Forelimb muscle (tissue), 1 donor: ENCODE data around the gene SPIRE2. TPM values are rescaled to one million over a fixed set of nuclear protein-coding genes. Genes with fewer than 3 reads are reported as not detected.
"Not testable (repeated sequence)": the region's sequence is repeated elsewhere in the genome, so short reads cannot be mapped to it uniquely, and the experiment has no call there.

Experiments
- DNase-seq: peaks from one replicate; pipeline ENCODE4 v3.0.0-alpha.2; 2013; ENCODE audit warnings: low read depth
- polyA plus RNA-seq: library from polyadenylated mRNA; unstranded; fragments of 120-200 nt; gene quantifications from one replicate; pipeline ENCODE4 v1.2.1, GENCODE V29; 2013; ENCODE audit not compliant: insufficient read length

SPIRE2 gene
- polyA plus RNA-seq, 1 donor = 2.5 TPM

- not testable (repeated sequence) for DNase-seq
Measured at GRCh38 chr16:89806589-89807193, 21.6 kb upstream of the SPIRE2 start.

GRCh38 chr16:89808475-89808874, 19.8 kb upstream of the SPIRE2 start:
- no peak for DNase-seq

- DNase-seq = no peak
Measured at GRCh38 chr16:89811321-89811720, 17.0 kb upstream of the SPIRE2 start.

- no peak for DNase-seq
Measured at GRCh38 chr16:89815639-89816348, 12.5 kb upstream of the SPIRE2 start.

- not testable (repeated sequence) for DNase-seq
Measured at GRCh38 chr16:89818851-89819403, 9.3 kb upstream of the SPIRE2 start.

- not testable (repeated sequence) for DNase-seq
Measured at GRCh38 chr16:89819448-89819847, 8.8 kb upstream of the SPIRE2 start.

- DNase-seq = no peak
Measured at GRCh38 chr16:89821438-89822187, 6.7 kb upstream of the SPIRE2 start.

GRCh38 chr16:89822188-89823086, 5.8 kb upstream of the SPIRE2 start:
- DNase-seq = no peak

GRCh38 chr16:89823087-89823823, 5.0 kb upstream of the SPIRE2 start:
- no peak for DNase-seq

GRCh38 chr16:89823824-89824148, 4.5 kb upstream of the SPIRE2 start:
- not testable (repeated sequence) for DNase-seq

GRCh38 chr16:89826531-89827382, 1.5 kb upstream of the SPIRE2 start:
- no peak for DNase-seq

GRCh38 chr16:89827383-89828198, 684 bp upstream of the SPIRE2 start:
- no peak for DNase-seq

GRCh38 chr16:89828870-89829629, 775 bp downstream of the SPIRE2 start:
- DNase-seq = no peak

- no peak for DNase-seq
Measured at GRCh38 chr16:89829630-89830437, 1.6 kb downstream of the SPIRE2 start.

GRCh38 chr16:89831810-89832328, 3.6 kb downstream of the SPIRE2 start:
- no peak for DNase-seq

GRCh38 chr16:89833664-89834363, 5.5 kb downstream of the SPIRE2 start:
- DNase-seq = not testable (repeated sequence)
